ENCODE data around the gene IKZF5. TPM values are rescaled to one million over a fixed set of nuclear protein-coding genes. Genes with fewer than 3 reads are reported as not detected.

IKZF5 gene
- total and polyA plus RNA-seq, 9 of the 15 experiments (the other 6 are each of a cell fraction or from before 2014, with no cell fraction given): 3.8 to 19.6 (median 12.4) TPM

DNA sequence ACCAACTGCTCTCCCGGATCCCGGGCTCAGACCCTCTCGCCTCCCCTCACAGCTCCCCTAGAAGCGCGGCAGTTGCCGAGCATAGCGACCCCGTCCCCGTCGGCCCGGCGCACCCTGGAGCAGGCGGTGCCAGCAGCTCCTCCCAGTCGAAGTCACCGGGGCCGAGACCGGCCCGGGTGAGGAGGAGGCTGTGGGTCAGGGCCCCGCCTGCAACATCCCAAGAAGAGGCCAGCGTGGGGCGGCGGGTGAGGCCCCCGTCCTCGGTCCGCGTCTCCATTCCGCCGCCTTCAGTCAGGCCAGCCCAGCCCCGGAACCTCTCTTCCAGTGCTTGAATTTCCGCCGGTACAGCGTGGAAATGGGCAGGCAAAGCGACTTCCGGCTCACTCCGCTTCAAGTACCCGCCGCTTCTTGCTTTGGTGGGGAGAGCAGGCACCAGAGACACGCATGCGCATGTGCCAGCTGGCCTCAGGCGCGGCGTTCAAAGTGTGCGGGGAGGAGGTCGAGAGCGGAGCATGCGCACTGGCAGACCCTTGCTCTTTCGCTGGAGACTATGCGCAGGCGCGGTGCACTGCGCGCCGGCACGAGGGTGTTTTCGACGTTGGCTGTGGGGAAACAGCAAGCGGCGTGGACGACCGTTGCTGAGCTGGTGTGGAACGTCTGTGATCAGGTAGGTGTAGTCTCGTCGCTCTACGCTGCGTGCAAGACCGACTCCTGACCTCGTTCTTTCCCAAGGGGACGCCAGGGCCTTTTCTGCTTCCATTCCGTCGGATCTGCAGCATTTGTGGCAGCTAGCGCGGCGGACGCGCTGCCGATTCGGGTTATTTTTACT lies 54.5 kb downstream of the IKZF5 start, which contains the start of gene C10orf88 (continued):
- no peak; the same call in 1 of the 2 replicates for TF ChIP-seq DMBX1 (CRISPR knock-in tag; IDR thresholded peaks at IDR 0.05; ENCODE audit: borderline replicate concordance)
- no peak for TF ChIP-seq PRMT5 (CRISPR knock-in tag; IDR thresholded peaks at IDR 0.05)
- TF ChIP-seq, protein P1, sequence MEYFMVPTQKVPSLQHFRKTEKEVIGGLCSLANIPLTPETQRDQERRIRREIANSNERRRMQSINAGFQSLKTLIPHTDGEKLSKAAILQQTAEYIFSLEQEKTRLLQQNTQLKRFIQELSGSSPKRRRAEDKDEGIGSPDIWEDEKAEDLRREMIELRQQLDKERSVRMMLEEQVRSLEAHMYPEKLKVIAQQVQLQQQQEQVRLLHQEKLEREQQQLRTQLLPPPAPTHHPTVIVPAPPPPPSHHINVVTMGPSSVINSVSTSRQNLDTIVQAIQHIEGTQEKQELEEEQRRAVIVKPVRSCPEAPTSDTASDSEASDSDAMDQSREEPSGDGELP (CRISPR knock-in tag; IDR thresholded peaks at IDR 0.05; ENCODE audit: borderline replicate concordance): peak; percentile 99
- no peak for TF ChIP-seq NCOA2 (IDR thresholded peaks at IDR 0.05; ENCODE audit: partially characterized antibody in 2 of 2)
- TF ChIP-seq, protein P2, sequence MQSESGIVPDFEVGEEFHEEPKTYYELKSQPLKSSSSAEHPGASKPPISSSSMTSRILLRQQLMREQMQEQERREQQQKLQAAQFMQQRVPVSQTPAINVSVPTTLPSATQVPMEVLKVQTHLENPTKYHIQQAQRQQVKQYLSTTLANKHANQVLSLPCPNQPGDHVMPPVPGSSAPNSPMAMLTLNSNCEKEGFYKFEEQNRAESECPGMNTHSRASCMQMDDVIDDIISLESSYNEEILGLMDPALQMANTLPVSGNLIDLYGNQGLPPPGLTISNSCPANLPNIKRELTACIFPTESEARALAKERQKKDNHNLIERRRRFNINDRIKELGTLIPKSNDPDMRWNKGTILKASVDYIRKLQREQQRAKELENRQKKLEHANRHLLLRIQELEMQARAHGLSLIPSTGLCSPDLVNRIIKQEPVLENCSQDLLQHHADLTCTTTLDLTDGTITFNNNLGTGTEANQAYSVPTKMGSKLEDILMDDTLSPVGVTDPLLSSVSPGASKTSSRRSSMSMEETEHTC (IDR thresholded peaks at IDR 0.05): no peak
- TF ChIP-seq ZNF778 (CRISPR knock-in tag; IDR thresholded peaks at IDR 0.05): no peak
- TF ChIP-seq TBP (optimal IDR thresholded peaks at IDR 0.05; ENCODE audit: low read depth, low read length): peak; percentile 61
- TF ChIP-seq SP1 (CRISPR knock-in tag; IDR thresholded peaks at IDR 0.05): no peak
- TF ChIP-seq BCL6 (CRISPR knock-in tag; IDR thresholded peaks at IDR 0.05): no peak
- TF ChIP-seq, protein P3, sequence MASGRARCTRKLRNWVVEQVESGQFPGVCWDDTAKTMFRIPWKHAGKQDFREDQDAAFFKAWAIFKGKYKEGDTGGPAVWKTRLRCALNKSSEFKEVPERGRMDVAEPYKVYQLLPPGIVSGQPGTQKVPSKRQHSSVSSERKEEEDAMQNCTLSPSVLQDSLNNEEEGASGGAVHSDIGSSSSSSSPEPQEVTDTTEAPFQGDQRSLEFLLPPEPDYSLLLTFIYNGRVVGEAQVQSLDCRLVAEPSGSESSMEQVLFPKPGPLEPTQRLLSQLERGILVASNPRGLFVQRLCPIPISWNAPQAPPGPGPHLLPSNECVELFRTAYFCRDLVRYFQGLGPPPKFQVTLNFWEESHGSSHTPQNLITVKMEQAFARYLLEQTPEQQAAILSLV (tag; IDR thresholded peaks at IDR 0.05): no peak
- TF ChIP-seq RFX1 (IDR thresholded peaks at IDR 0.05): no peak
- TF ChIP-seq ETS2 (tag; IDR thresholded peaks at IDR 0.05; ENCODE audit: borderline replicate concordance, poor library complexity, severe bottlenecking): no peak
- TF ChIP-seq KAT8 (IDR thresholded peaks at IDR 0.05; ENCODE audit: low read depth): no peak
- no peak for TF ChIP-seq E2F3 (CRISPR knock-in tag; IDR thresholded peaks at IDR 0.05)
- TF ChIP-seq CREB1 (IDR thresholded peaks at IDR 0.05): peak; percentile 39
- TF ChIP-seq CREB1 (CRISPR knock-in tag; IDR thresholded peaks at IDR 0.05): no peak; the same call in 1 of the 2 replicates
- 0 out of 2 replicates have a peak, but pooled peaks have one; percentile 24 for TF ChIP-seq ZNF232 (CRISPR knock-in tag; IDR thresholded peaks at IDR 0.05)
- TF ChIP-seq PHF20 (IDR thresholded peaks at IDR 0.05; ENCODE audit: partially characterized antibody): peak; percentile 64
- no peak for TF ChIP-seq ZNF41 (CRISPR knock-in tag; conservative IDR thresholded peaks at IDR 0.05)
- TF ChIP-seq HEY1 (CRISPR knock-in tag; IDR thresholded peaks at IDR 0.05; ENCODE audit: borderline replicate concordance): no peak
- TF ChIP-seq, protein P4, sequence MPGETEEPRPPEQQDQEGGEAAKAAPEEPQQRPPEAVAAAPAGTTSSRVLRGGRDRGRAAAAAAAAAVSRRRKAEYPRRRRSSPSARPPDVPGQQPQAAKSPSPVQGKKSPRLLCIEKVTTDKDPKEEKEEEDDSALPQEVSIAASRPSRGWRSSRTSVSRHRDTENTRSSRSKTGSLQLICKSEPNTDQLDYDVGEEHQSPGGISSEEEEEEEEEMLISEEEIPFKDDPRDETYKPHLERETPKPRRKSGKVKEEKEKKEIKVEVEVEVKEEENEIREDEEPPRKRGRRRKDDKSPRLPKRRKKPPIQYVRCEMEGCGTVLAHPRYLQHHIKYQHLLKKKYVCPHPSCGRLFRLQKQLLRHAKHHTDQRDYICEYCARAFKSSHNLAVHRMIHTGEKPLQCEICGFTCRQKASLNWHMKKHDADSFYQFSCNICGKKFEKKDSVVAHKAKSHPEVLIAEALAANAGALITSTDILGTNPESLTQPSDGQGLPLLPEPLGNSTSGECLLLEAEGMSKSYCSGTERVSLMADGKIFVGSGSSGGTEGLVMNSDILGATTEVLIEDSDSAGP (CRISPR knock-in tag; IDR thresholded peaks at IDR 0.05): no peak
- peak; percentile 74 for TF ChIP-seq CREM (IDR thresholded peaks at IDR 0.05; ENCODE audit: low read depth)
- TF ChIP-seq, protein P5, sequence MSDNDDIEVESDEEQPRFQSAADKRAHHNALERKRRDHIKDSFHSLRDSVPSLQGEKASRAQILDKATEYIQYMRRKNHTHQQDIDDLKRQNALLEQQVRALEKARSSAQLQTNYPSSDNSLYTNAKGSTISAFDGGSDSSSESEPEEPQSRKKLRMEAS (CRISPR knock-in tag; IDR thresholded peaks at IDR 0.05): peak; percentile 99
- no peak for TF ChIP-seq ZNF75A (CRISPR knock-in tag; IDR thresholded peaks at IDR 0.05)
- TF ChIP-seq GTF2E2 (tag; IDR thresholded peaks at IDR 0.05): no peak
- TF ChIP-seq SMARCA4 (IDR thresholded peaks at IDR 0.05): no peak

All from K562 (cell line).